ENCODE data around the gene LRAT.
"Not testable (repeated sequence)": the region's sequence is repeated elsewhere in the genome, so short reads cannot be mapped to it uniquely, and the experiment has no call there.

The LRAT gene

DNA sequence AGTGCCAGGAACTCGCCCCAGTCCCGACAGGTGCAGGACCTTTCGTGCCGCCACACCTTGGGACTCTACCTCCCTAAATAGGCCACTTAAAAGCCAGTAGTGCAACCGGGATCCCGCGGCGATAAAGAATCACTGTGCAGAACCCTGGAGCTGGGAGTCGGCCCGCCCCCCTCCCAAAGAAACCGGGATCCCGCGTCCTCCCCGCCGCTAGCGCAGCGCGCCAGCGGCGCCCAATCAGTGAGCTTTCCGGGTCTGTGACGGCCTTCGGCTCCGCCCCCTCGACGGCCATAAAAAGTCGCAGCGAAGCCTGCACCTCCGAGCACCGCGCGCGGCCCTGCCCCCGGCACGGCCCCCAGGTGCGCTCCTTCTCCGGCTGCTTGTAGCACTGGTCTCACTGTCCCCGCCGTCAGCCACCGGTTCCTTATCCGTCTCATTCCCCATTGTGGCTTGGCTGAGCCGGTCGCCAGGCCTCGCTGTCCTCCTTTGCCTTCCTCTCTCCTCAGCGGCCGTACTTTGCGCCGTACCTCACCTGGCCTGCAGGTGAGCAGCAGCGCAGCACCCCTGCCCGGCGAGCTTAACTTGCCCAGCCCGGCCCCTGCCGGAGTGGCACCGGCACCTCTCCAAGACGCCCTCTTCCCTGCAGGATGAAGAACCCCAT, at the start of gene LRAT:
LRAT (plus strand) TSS at position 318 of the 658 bp plus-strand sequence; CDS start at position 645, 327 bp downstream.
- DNase-seq: peak; percentile 7

DNA sequence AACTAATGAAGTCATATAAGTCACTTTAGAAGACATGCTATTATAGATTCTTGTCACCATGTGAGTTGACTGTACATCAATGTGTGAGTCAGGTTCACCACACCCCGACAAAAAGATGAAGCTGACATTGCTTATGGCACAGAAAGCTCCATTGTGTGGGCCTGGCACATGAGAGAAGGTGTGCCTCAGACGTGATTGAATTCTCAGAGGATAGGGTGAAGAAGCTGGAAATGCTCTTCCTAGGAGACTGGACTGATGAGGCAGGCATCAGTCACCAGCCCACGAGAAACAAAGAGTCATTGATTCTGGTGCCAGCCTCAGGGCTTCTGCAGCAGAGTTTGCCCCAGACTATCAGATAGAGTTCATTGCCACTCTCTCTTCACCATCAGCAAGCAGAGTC, 35.9 kb upstream of the LRAT start:
- no peak for DNase-seq

DNA sequence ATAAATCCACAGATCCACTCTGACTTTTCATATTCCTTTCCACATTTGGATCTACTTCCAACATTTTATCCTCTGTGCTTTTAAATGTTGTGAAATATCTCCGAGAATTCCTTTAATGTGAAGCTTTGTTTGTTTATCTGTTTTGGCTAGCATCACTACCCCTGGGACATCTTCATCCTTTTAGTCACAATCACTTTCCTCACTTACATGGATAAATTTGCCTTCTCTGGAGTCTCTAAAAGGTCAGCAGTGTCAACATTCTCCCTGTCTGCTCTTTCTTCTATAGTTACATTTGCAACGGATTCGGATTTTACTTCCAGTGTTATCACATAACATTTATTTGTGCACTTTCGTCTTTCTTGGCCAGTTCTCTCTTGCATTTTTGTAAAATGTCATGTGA, 34.2 kb upstream of the LRAT start:
- DNase-seq: no peak

DNA sequence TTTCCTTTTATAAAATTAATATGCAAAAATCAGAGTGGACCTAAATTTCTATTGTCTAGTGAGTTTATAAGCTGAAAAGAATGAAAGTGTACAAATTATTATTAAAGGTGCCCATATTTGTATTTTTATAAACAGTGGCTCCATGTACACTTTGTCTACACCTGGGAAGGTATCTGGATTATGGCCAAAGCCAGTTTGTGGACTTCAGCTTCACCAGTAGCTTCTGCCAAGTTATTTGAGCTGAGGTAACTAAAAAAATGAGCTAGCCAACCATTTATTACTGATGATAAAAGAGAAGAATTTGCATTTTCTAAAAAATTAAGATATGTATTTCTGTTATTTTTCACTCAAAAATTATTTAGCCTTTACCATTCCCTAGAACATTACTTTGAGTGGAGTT, 32.3 kb upstream of the LRAT start:
- no peak for DNase-seq

DNA sequence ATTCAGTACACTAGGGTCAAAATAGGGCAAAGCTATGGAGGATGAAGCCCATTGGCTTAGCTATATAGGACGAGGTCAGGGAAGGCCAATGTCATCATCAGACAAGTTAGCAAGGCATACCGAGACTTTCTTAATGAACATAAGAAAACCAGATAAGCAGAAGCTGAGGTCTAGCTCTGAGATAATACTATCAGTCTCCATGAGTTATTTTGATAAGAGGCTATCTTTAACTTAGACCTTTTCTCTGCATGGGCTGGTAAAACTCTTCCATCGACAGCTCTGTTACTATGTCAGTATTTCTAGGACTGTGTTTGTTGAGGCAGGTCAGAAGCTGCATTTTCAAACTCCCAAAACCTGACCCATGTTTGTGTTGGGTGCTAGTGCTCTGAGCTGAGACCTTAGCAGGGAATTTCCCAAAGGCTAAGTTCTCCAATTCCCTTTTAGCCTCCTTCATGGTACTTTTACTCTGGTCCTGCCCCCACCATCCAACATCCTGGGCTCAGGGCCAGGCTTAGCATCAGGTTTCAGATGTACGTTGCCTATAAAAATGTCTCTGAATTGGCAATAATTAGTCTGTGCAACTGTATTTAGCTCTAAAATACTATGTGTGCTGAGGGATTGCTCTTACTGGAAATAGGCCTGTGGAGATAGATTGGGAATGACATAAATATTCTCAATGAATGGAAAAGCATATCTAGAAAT, 29.3 kb upstream of the LRAT start:
- DNase-seq: no peak

DNA sequence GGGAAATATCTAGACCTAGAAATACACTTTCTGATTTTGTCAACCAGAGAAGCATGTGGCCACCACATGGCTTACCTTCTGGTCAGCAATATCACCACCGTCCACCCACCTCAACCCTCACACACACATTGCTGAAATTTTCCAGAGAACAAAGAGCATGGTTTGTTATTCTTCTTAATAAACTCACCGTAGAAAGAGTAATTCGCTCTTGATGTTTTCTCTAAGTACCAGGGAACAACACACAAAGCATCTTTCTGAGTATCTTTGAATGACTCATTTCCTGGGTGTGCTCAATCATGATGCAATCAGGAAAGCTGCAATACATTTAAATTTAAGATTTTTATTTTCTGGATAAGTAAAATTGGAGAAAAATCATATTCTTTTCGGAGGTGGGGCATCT, 24.7 kb upstream of the LRAT start:
- DNase-seq: no peak

DNA sequence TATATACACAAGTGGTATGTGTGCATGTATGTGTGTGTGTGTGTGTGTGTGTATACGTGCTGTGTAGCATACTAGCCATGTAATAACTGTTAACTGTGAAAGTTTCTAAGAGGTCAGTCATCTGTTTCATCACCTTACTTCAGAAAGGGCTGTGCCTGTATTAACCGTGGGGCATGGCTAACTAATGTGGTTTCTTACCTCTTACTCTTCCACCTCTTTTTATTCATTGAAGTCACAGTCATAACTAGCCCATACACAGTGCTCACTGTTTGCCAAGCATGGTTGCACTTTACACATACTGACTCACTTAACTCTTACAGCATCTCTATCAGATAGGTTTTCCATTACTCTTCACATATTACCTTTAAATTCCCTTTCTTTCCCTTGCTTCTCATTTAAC, 23.7 kb upstream of the LRAT start:
- DNase-seq: no peak

DNA sequence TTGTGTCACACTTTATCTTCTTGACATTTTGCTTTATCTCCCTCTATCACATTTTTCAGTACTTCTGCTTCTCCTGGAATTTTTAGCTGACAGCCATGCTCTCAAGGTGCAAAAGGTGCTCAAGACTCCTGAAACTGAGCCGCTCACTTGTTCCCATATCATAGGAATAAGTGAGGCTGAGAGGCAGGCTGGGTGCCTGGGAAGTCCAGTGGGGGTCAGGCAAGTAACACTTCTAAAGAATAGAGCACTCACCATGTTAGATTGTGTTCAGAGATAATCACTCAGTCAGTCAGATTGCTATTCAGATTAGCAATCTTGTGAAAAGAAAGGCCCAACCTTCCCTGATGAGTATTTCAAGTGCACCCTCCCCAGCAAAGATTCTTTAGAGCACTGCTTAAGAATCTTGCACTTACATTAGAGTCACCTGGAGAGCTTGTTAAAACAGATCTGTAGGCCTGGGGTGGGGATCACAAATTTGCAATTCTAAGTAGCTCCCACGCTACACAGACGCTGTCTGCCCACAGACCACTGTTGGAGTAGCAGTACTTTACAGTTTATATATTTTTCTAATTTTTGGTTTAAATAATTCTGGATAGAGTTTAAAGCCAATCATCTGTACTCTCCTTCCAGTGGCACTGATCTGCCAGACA, 23.1 kb upstream of the LRAT start:
- DNase-seq: no peak

DNA sequence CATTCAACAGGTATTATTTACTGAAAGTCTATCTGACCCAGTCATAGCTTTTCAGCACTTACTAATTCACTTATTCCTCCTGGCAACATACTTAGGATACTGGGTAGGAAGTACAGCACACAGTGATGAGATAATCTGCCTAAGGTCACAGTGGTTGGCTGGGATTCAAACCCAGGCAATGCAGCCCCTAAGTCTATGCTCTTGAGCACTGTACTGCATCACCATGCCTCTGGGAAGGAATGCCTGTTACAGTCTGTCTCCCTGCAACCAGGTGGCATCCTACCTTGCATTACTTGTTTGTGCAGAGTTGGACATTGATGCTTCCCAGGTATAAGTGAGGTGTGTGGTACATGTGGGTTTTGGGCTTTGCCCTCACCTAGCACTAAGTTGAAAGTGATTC, 21.5 kb upstream of the LRAT start:
- DNase-seq: no peak

DNA sequence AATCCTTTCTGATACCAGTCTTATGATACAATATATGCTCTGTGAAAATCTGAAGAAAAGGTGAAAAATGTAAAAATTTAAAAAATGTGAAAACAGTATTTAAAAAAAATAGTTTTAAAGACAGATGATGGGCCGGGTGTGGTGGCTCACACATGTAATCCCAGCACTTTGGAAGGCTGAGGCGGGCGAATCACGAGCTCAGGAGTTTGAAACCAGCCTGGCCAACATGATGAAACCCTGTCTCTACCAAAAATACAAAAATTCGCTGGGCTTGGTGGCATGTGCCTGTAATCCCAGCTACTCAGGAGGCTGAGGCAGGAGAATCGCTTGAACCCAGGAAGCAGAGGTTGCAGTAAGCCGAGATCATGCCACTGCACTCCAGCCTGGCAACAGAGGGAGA, 20.2 kb upstream of the LRAT start:
- not testable (repeated sequence) for DNase-seq

DNA sequence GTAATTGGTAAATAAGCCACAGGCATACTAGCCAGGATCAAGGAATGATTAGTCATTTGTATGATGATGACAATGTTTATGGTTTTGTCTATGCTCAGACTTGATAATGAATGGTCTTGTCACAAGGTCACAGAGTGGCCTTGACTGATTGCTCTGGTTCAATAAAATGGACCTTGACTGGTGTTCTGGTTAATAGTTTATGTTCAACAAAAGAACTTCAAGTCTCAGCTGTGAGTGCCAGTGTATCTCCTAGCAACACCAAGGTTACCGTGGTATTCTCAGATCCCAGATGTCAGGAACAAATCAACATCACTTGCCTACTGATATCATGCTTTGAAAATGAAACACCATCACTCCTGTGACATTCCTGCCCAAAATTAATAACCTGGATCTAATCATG, 16.3 kb upstream of the LRAT start:
- DNase-seq: no peak

DNA sequence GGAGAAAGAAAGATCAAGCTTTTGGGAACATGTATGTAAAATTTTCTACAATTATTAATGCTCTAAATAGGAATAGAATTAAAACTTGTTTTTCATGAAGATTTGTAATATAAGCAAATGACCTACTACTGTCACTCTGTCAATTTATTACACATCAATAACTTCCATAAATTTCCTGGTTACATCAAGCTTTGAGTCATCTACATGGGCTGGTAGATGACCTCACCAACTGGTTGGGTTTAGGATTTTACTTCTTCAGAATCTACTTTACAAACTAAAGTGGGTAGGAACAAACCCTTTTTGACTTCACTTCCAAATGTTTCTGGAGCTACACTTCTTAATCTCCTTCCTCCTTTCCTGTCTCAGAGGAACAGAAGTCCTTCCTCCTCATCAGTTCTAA, 12.0 kb upstream of the LRAT start:
- DNase-seq: no peak

DNA sequence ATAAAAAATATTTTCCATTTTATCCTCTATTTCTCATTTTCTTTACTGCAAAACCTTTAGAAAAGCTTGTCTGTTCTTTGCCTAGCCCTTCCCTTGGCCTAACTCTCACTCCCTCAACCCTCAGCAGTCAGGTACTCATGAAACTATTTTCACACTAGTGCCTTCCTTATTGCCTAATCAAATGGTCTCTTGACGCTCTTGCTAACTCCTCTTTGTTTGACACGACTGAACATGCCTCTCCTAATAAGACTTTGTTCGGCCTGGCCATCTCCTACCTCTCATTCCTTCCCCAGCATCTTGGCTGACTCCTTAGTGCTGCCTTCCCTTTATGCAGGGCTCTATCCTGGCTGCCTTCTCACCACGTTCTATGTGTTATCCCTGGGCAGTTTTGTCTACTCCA, 11.1 kb upstream of the LRAT start:
- no peak for DNase-seq

DNA sequence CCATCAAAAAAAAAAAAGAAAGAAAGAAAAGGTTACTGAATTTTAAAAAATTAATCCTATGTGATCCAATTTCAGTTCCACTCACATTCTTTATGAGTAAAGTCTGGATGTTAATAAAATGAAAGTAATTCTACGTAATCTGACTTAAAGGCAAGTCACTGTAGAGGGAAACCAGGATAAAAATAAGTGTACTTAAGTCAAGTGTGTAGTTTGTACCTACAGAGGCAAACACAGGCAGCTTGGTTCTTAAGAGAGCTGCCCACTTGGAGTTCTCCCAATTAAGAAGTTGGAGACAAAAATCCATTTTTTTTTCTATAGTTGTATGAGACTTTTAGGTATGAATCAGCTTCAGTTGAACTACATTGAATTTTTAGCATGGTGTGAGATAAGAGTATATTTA, 7.0 kb upstream of the LRAT start:
- no peak for DNase-seq

DNA sequence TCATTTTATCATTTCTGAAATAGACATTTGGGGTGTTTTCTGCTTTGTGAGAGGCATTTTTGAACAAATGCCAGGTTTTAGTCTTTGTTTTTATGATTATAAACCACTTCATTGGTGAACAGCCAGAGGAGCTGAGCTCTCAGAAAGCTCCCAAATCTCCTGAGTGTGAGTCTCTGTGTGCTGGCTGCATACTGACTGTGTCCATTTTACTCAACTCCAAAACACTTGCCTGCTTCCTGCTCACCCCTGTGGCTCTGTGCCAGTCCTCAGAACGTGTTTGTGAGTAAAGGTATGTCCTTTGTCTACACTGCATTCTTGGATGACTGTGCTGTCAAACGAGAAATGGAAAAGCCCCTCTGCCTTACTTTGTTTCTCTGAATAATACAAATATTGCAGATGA, 5.4 kb upstream of the LRAT start:
- no peak for DNase-seq

DNA sequence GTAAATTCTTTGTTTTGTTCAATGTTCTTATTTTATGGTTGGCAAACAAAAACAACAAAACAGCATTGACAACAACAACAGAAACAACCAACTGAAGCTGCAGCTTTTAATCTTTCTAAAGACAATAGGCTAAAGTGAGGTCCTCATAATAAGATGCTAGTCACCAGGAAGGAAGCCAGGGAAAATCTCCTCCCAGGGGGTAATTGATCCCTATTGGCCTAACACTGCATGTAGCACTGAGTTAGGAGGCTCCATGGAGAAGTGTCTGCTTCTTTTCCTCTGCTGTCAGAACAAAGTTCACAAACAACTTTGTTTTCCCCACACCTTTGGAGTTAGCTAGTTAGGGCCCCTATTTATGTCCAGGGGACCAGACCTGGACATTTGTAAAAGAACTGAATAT, 4.7 kb upstream of the LRAT start:
- DNase-seq: no peak

DNA sequence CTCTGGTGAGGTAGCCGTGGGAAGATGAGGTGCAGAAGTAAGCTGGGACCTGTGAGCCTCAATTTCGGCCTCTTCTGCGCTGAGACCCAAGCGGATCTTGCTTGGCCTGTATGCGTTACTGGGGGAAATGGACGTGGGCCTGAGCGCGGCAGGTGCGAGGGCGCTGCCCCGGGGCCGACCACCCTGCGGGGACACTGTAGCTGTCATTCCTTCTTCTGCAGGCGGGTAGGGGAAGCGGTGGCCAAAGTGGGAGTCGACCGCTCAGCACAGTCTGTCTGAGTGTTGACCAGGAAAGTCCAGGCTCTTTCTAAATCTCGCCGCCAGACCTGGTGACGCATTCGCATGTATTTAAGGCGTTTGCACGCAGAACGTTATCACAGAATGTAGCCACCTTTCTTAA, 3.3 kb upstream of the LRAT start:
- DNase-seq: no peak

DNA sequence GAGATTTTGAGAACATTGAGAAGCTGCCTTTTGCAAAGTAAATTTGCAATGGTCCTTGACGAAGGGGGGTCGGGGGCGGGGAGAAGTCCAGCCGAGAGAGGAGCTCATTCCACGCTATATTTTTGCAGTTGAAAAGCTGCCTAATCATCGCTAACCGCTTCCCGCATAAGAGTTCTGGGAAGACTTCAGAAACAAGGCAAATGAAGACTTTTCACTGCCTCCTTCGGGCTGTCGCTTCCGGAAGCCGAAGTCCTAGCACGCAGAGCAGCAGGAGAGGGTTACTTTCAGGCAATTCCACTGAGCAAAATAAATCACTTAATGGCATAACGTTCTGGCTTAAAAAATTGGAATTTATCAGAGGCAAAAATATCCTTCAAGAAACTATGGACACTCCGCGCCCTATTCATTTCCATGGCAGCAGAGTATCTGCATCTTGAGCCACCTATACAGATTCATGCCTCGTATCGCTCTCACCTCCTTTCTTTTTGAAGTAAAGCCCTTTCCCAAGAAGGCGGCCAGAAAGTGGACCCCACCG, 2.6 kb upstream of the LRAT start:
- DNase-seq: no peak

DNA sequence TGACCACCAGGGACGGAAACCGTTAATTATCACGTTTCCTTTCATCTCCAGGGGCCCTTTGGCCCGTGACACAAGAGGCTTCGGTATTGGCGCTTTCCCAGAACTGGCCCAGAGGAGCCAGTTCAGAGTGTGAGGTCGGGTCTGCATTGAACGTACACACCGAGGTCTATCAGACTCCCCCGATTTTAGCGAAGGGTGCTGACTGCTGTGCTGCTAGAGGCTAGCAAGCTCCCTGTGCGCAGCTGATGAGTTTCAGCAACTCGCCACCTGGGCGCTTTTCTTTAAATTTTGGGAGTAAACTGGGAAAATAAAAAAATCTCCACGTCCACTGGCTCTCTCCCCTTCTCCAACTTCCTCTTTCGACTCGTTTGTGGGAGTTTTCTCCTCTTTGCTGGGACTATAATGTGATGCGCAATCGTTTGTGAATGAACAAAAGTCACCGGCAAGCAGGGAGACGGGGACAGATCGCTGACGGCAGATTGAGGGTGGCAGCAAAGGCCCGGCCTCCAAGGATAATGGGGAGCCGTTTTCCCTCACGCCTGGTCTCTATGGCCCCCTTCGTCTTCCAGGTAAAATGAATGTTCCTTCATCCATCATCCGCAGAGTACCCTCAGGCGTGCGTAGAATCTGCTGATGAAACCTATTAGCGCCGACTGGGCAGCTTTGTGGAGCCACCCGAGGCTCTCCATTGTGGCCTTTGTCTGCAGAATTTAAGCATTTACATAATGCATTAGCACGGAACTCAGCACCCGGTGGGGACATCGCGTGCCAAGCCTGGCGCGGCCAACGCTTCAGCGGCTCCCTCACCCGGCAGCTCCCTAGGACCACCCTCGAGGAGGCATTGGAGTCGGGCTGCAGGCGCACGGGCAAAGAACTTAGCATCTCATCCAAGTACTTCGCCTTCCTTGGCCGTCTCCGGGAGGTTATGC, 1.6 kb upstream of the LRAT start:
- DNase-seq: no peak

DNA sequence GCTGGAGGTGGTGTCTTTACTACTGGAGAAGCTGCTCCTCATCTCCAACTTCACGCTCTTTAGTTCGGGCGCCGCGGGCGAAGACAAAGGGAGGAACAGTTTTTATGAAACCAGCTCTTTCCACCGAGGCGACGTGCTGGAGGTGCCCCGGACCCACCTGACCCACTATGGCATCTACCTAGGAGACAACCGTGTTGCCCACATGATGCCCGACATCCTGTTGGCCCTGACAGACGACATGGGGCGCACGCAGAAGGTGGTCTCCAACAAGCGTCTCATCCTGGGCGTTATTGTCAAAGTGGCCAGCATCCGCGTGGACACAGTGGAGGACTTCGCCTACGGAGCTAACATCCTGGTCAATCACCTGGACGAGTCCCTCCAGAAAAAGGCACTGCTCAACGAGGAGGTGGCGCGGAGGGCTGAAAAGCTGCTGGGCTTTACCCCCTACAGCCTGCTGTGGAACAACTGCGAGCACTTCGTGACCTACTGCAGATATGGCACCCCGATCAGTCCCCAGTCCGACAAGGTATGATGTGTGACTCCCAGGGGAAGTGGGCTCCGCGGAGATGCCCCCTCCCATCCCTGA, 634 bp downstream of the LRAT start:
- no peak for DNase-seq

DNA sequence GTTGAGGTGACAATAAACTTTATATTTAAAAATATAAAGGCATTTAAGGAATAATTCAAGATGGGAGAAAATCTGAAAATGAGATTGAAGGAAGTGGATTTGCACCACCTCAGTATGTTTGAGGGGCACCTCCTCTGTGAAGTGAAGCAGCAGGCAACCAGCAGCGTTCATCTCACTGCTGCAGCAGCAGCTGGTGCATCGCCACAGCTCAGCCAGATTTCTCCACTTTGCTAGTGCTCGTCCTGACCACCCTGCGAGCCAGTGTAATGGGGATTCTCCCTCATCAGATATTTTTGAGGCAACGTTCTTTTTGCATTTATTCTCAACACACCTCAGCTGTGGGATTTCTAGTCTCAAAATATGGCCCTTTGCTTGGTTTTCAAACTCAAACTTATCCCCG, 13.9 kb downstream of the LRAT start:
- DNase-seq: no peak

DNA sequence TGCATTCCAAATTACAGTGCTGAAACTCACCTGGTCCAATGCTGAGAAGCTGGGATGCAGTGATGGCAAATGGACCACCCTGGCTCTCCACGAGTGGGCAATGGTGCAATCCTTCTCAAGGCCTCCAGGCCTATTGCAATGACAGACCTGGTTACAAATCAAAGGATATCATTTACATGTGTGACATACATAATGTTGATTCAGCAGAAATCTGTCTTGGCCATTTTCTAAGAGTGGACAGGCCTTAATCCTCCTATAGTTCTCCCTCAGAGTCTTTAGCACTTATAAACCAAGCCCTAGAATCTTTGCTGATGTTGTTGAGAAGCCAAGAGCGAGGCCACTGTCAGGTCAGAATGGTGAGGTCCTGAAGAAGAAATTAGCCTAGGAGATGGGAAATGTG, 17.1 kb downstream of the LRAT start:
- no peak for DNase-seq

DNA sequence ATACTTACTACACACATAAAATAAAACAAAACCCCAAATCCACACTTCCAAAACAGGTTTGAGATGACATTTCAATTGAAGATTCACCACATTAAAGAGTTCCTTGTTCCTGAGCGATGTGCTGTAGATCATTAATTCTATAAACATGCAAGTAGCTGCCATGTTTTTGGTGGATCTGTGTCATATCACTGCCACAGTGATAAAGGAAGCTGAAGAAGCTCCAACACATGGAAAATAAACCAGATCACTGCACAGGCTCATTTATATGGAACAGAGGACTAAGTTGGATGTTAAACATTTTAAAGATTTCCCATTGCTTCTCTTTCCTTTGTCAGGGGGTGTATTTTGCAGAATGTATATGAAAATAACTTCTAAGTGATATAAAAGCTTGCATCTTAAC, 34.5 kb downstream of the LRAT start:
- no peak for DNase-seq

Data from NCI-H345 (cell line).